Non-pigmented ciliary epithelial cell (primary cell): Measurements from ENCODE around the gene ORAI2.
"Not testable (repeated sequence)": the region's sequence is repeated elsewhere in the genome, so short reads cannot be mapped to it uniquely, and the experiment has no call there.

Source experiments
- DNase-seq: peaks from one replicate; pipeline ENCODE4 v3.0.0-alpha.2; 2010; ENCODE audit warnings: low read depth

The ORAI2 gene

GRCh38 chr7:102433219-102434038, at the start of gene ORAI2:
Gene ORAI2 (plus strand): TSS chr7:102433575. CDS start chr7:102438957, 5,382 bp downstream.
- no peak for DNase-seq

- no peak for DNase-seq
Observed at GRCh38 chr7:102387064-102387463, 46.3 kb upstream of the ORAI2 start.

GRCh38 chr7:102389810-102390209, 43.6 kb upstream of the ORAI2 start:
- DNase-seq = no peak

- no peak for DNase-seq
Observed at GRCh38 chr7:102390697-102391484, 42.5 kb upstream of the ORAI2 start.

- no peak for DNase-seq
Observed at GRCh38 chr7:102392330-102392729, 41.0 kb upstream of the ORAI2 start.

- no peak for DNase-seq
Observed at GRCh38 chr7:102393467-102393866, 39.9 kb upstream of the ORAI2 start.

GRCh38 chr7:102395592-102395872, 37.8 kb upstream of the ORAI2 start:
- no peak for DNase-seq

GRCh38 chr7:102395873-102396709, 37.3 kb upstream of the ORAI2 start, which contains the start of gene PRKRIP1:
Gene PRKRIP1 (plus strand): TSS chr7:102396363. CDS start chr7:102396412, 49 bp downstream.
- DNase-seq = peak; percentile 78

GRCh38 chr7:102396710-102397019, 36.7 kb upstream of the ORAI2 start:
- no peak for DNase-seq

- DNase-seq = no peak
Observed at GRCh38 chr7:102398543-102398942, 34.8 kb upstream of the ORAI2 start.

GRCh38 chr7:102400360-102400759, 33.0 kb upstream of the ORAI2 start:
- no peak for DNase-seq

GRCh38 chr7:102403563-102403962, 29.8 kb upstream of the ORAI2 start:
- no peak for DNase-seq

GRCh38 chr7:102404005-102404861, 29.1 kb upstream of the ORAI2 start:
- DNase-seq = no peak

GRCh38 chr7:102404862-102405188, 28.6 kb upstream of the ORAI2 start:
- DNase-seq = not testable (repeated sequence)

- DNase-seq = no peak
Observed at GRCh38 chr7:102407910-102408309, 25.5 kb upstream of the ORAI2 start.

- peak; percentile 13 for DNase-seq
Observed at GRCh38 chr7:102408530-102408929, 24.8 kb upstream of the ORAI2 start.

GRCh38 chr7:102409340-102409739, 24.0 kb upstream of the ORAI2 start:
- DNase-seq = no peak

- no peak for DNase-seq
Observed at GRCh38 chr7:102410123-102410522, 23.3 kb upstream of the ORAI2 start.

- no peak for DNase-seq
Observed at GRCh38 chr7:102410918-102411317, 22.5 kb upstream of the ORAI2 start.

GRCh38 chr7:102412548-102412947, 20.8 kb upstream of the ORAI2 start:
- no peak for DNase-seq

GRCh38 chr7:102413091-102413490, 20.3 kb upstream of the ORAI2 start:
- no peak for DNase-seq

GRCh38 chr7:102413611-102414010, 19.8 kb upstream of the ORAI2 start:
- DNase-seq = no peak
